Activated naive CD8-positive, alpha-beta T cell (primary cell): Measurements from ENCODE around the gene ING5.
"Not testable (repeated sequence)": the region's sequence is repeated elsewhere in the genome, so short reads cannot be mapped to it uniquely, and the experiment has no call there.

ENCODE experiments used
- H3K27ac Mint-ChIP-seq: one replicate; pipeline ENCODE4 v1.8.0; 2021; ENCODE audit warnings: mixed read lengths
- H3K27me3 Mint-ChIP-seq: one replicate; pipeline ENCODE4 v1.8.0; 2021; ENCODE audit warnings: mixed read lengths
- H3K36me3 Mint-ChIP-seq: one replicate; pipeline ENCODE4 v1.8.0; 2021; ENCODE audit warnings: mixed read lengths
- H3K4me1 Mint-ChIP-seq: one replicate; pipeline ENCODE4 v1.8.0; 2021; ENCODE audit warnings: low read depth, mixed read lengths
- H3K4me3 Mint-ChIP-seq: one replicate; pipeline ENCODE4 v1.8.0; 2021; ENCODE audit warnings: mild to moderate bottlenecking, mixed read lengths
- H3K9me3 Mint-ChIP-seq: one replicate; pipeline ENCODE4 v1.8.0; 2021; ENCODE audit warnings: low read depth, mixed read lengths

The ING5 gene

GRCh38 chr2:241720099-241720498 is 18.3 kb downstream of the ING5 start:
- Mint-ChIP-seq H3K27ac (no peak overlapping the region), H3K4me1 (peaks cover 2% of the 10 kb centered on the region), H3K9me3 (no peaks in the 10 kb centered on the region), H3K27me3 (no peaks in the 10 kb centered on the region), H3K4me3 (no peak overlapping the region), H3K36me3 (no peaks in the 10 kb centered on the region)

DNA sequence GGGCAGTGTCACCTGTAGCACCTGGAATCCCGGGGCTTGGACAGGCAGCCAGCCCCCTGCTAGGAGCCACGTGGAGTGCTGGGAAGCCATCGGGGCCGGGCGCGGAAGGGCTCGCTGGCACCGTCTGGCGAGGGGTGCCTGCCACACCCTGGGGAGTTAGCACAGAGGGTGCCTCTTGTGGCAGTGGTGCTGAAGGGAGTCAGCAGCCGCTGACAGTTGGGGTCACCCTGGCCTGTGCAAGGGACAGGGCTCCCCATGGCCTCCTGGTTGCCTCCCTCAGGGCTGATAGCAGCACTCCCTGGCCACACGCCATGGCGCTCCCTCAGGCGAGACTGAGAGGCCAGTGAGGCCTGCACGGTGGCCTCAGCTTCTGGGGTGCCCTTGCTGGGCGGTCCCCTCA is 18.7 kb downstream of the ING5 start:
- no peaks in the 10 kb centered on the region for H3K27me3 Mint-ChIP-seq
- H3K4me1 Mint-ChIP-seq: peaks cover 2% of the 10 kb centered on the region
- H3K36me3 Mint-ChIP-seq: no peaks in the 10 kb centered on the region
- H3K9me3 Mint-ChIP-seq: no peaks in the 10 kb centered on the region
- H3K4me3 Mint-ChIP-seq: no peak overlapping the region
- H3K27ac Mint-ChIP-seq: no peak overlapping the region

GRCh38 chr2:241721852-241722251 is 20.0 kb downstream of the ING5 start:
- Mint-ChIP-seq H3K27me3 (no peaks in the 10 kb centered on the region), H3K4me3 (no peak overlapping the region), H3K4me1 (peaks cover 2% of the 10 kb centered on the region), H3K27ac (no peak overlapping the region), H3K36me3 (no peaks in the 10 kb centered on the region), H3K9me3 (no peaks in the 10 kb centered on the region)

DNA sequence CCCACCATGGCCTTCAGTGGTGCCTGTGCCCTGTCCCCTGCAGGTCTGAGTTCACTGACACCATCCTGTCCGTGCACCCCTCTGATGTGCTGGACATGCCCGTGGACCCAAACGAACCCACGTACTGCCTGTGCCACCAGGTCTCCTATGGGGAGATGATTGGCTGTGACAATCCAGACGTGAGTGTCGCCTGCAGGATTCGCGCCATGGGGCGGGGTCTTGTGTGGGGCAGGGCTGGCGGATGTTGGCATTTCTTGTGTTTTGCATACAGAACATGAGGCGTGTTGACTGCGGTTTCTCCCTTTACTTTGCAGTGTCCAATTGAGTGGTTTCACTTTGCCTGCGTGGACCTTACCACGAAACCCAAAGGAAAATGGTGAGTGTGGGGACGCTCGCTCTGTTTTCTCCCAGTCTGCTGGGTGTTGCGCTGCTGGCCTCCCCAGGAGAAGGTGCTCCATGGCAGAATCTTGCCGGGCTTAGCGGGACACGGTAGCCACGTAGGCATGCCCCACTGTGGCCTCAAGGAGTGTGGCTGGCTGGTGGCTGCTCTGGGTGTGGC is 21.1 kb downstream of the ING5 start:
- no peaks in the 10 kb centered on the region for H3K27me3 Mint-ChIP-seq
- no peak overlapping the region for H3K27ac Mint-ChIP-seq
- no peaks in the 10 kb centered on the region for H3K4me1 Mint-ChIP-seq
- no peak overlapping the region for H3K4me3 Mint-ChIP-seq
- no peaks in the 10 kb centered on the region for H3K9me3 Mint-ChIP-seq
- no peaks in the 10 kb centered on the region for H3K36me3 Mint-ChIP-seq

GRCh38 chr2:241724259-241724974 is 22.6 kb downstream of the ING5 start:
- no peaks in the 10 kb centered on the region for H3K9me3 Mint-ChIP-seq
- H3K4me3 Mint-ChIP-seq: no peak overlapping the region
- H3K36me3 Mint-ChIP-seq: no peaks in the 10 kb centered on the region
- no peaks in the 10 kb centered on the region for H3K27me3 Mint-ChIP-seq
- H3K4me1 Mint-ChIP-seq: no peaks in the 10 kb centered on the region
- no peak overlapping the region for H3K27ac Mint-ChIP-seq

DNA sequence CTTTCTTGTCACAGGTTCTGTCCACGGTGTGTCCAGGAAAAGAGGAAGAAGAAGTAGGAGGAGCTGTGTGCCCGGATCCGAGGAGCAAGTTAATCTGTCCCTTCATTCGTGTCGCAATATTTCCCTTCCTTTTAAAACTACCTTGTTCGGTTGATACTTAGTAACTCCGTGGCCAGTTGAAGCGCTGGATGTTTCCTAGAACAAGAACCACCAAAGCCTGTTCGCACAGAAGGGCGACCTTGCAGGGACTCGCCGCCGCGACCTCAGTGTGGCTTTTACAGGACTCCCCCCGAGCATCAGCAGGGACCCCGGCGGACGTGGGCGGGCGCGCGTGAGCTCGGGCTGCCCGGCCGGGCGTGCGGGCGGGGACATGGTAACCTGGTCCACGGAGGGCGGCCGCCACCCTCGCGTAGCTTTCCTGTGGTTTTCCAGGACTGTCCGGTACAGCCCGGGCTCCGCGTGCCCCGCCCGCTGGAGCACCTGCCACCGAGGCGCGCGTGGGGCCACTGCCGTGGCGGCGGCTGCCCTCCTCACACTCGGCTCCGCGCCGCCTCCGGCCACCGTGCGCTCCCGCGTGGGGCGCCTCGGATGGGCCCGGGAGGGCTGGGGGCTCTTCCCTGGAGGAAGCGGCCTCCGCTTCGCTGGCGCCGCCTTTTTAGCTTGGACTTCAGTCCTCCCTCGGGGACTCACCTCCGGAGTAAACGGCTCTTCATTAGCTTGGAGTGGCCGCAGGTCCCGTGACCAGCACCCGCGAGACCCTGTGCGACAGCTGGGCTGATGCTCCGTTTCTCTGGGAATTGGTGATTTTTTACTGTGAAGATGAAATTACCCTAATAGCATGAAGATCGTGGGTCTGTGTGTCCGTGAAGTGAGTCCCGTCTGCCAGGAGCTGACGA is 23.4 kb downstream of the ING5 start:
- Mint-ChIP-seq H3K4me1 (peaks cover 7% of the 10 kb centered on the region), H3K27me3 (no peaks in the 10 kb centered on the region), H3K27ac (no peak overlapping the region), H3K36me3 (peaks cover 2% of the 10 kb centered on the region), H3K4me3 (no peak overlapping the region), H3K9me3 (no peaks in the 10 kb centered on the region)

GRCh38 chr2:241726459-241726858 is 24.6 kb downstream of the ING5 start:
- Mint-ChIP-seq H3K27ac (no peak overlapping the region), H3K9me3 (no peaks in the 10 kb centered on the region), H3K4me1 (peaks cover 10% of the 10 kb centered on the region), H3K4me3 (no peak overlapping the region), H3K27me3 (no peaks in the 10 kb centered on the region), H3K36me3 (peaks cover 2% of the 10 kb centered on the region)

DNA sequence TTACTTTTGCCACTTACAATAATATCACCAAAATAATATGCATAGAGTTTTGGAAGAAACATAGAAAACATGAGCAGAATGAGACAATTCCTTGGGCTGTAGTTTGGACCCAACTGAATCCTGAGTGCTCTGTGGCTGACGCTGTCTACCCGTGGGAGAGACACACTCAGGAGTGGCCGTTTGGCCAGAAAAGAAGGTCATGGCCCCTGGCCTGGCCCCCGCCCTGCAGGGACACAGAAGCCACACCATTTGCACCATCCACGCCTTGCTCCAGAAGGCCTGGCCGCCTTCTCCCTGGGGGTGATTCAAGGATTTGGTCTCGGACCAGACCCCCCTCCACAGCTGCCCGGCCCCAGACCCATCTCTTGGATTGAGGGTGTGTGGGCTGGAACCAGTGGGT is 26.2 kb downstream of the ING5 start:
- Mint-ChIP-seq H3K36me3 (peaks cover 2% of the 10 kb centered on the region), H3K27ac (no peak overlapping the region), H3K4me1 (peaks cover 15% of the 10 kb centered on the region), H3K9me3 (no peaks in the 10 kb centered on the region), H3K27me3 (no peaks in the 10 kb centered on the region), H3K4me3 (no peak overlapping the region)

DNA sequence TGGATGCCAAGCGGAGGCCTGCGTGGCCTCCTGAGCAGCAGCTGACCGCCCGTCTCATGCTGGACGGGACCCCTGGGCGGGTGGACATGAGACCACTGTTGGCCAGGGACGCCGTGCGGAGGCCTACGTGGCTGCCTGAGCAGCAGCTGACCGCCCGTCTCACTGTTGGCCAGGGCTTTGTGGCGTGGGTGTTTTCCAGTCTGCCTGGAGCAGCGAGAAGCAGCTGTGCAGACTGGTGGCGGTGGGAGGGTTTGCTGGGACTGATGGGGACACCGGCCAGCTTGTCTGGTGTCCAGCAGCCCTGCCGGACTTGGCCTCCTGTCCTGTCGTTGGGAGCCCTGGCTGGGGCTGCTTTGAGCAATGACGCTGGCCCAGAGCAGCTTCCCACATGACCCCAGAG is 26.8 kb downstream of the ING5 start:
- Mint-ChIP-seq H3K27me3 (no peaks in the 10 kb centered on the region), H3K27ac (no peak overlapping the region), H3K9me3 (no peaks in the 10 kb centered on the region)

DNA sequence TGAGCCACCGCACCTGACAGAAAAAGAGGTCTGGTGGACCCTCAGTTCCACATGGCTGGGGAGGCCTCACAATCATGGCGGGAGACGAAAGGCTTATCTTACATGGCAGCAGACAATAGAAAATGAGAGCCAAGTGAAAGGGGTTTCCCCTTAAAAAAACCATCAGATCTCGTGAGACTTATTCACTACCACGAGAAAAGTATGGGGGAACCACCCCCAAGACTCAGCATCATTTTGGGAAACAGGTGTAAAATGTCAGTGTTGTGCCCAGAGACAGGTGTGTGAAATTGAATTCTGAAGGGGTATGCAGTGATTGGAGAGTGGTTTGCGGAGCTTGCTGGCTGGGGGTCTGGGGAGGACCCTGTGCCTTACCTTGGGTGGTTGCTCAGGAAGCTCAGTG is 28.0 kb downstream of the ING5 start:
- peak overlapping the region; percentile 53 for H3K4me3 Mint-ChIP-seq
- H3K27ac Mint-ChIP-seq: no peak overlapping the region

More for the DNA sequence above, 26.8 kb downstream of the ING5 start:
- no peak overlapping the region for H3K4me3 Mint-ChIP-seq
- peaks cover 2% of the 10 kb centered on the region for H3K36me3 Mint-ChIP-seq
- peaks cover 15% of the 10 kb centered on the region for H3K4me1 Mint-ChIP-seq

DNA sequence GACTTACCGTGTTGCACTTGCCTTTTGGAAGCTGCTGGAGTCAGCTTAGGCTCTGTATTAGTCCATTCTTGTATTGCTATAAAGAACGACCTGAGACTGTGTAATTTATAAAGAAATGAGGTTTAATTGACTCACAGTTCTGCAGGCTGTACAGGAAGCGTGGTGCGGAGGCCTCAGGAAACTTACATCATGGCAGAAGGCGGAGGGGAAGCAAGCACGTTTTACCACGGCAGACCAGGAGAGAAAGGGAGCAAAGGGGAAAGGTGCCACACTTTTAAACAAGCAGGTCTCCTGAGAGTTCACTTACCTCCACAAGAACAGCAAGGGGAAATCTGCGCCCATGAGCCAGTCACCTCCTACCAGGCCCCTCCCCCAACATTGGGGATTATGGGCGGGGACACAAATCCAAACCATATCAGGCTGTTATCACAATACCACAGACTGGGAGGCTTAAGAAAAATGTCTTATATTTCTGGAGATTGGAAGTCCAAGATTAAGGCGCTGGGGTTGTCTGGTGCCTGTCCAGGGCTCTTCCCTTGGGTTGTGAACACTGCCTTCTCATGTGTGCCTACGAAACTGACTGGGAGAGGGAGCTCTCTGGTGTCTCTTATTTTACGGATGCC is 28.9 kb downstream of the ING5 start:
- H3K9me3 Mint-ChIP-seq: no peaks in the 10 kb centered on the region
- peaks cover 2% of the 10 kb centered on the region for H3K36me3 Mint-ChIP-seq
- H3K27me3 Mint-ChIP-seq: no peaks in the 10 kb centered on the region
- H3K27ac Mint-ChIP-seq: no peak overlapping the region
- H3K4me3 Mint-ChIP-seq: no peak overlapping the region
- peaks cover 18% of the 10 kb centered on the region for H3K4me1 Mint-ChIP-seq

More for the DNA sequence above, 28.0 kb downstream of the ING5 start:
- Mint-ChIP-seq H3K9me3 (no peaks in the 10 kb centered on the region), H3K4me1 (peaks cover 15% of the 10 kb centered on the region), H3K36me3 (peaks cover 2% of the 10 kb centered on the region), H3K27me3 (no peaks in the 10 kb centered on the region)

DNA sequence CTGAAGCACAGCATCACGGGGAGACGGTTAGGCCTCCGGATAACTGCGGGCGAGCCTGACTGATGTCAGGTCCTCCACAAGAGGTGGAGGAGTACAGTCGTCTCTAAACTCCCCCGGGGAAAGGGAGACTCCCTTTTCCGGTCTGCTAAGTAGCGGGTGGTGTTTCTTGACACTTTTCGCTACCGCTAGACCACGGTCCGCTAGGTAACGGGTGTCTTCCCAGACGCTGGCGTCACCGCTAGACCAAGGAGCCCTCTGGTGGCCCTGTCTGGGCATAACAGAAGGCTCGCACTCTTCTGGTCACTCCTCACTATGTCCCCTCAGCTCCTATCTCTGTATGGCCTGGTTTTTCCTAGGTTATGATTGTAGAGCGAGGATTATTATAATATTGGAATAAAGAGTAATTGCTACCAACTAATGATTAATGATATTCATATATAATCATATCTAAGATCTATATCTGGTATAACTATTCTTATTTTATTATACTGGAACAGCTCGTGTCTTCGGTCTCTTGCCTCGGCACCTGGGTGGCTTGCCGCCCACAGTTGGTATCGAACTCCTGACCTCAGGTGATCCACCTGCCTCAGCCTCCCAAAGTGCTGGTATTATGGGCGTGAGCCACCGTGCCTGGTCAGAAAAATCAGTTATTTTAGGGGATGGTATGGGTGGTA is 30.8 kb downstream of the ING5 start:
- H3K9me3 Mint-ChIP-seq, H3K4me3 Mint-ChIP-seq: not testable (repeated sequence)

DNA sequence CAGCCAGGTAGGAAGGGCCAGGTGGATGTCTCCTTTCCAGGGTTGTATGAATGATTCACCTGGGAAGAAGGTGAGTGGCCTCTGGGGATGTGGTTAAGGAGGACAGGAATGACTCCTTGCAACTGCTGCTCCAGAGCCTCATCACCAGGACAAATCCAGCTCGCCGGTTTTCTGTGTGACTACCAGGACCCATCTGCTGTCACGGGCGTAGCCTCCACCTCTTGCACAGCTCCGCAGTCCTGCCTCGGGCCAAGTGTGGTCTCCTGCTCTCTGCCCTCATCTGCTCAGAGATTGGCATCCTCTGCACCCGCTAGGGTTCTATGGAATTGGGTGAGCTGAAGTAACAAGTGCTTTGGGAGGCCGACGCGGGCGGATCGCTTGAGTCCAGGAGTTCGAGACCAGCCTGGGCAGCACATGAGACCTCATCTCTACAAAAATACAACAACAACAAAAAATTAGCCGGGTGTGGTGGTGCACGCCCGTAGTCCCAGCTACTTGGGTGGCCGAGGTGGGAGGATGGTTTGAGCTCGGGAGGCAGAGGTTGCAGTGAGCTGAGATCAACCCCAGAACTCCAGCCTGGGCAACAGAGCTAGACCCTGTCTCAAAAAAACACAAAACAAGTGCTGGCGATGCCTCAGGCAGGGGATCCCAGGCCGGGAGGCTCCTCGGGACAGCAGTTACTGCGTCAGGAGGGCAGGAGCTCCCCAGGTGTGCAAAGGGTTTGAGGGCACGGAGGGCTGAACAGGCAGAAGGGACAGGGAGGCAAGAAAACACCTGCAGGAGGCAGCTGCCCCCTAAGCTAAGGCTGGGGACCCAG is 31.8 kb downstream of the ING5 start:
- peak overlapping the region; percentile 72 for H3K4me3 Mint-ChIP-seq
- peaks cover 7% of the 10 kb centered on the region for H3K36me3 Mint-ChIP-seq
- peaks cover 30% of the 10 kb centered on the region for H3K4me1 Mint-ChIP-seq
- H3K9me3 Mint-ChIP-seq: no peaks in the 10 kb centered on the region
- H3K27ac Mint-ChIP-seq: peak overlapping the region; percentile 16
- H3K27me3 Mint-ChIP-seq: no peaks in the 10 kb centered on the region

More for the DNA sequence above, 30.8 kb downstream of the ING5 start:
- peaks cover 25% of the 10 kb centered on the region for H3K4me1 Mint-ChIP-seq
- H3K36me3 Mint-ChIP-seq, H3K27ac Mint-ChIP-seq, H3K27me3 Mint-ChIP-seq: not testable (repeated sequence)

GRCh38 chr2:241734208-241734466 is 32.3 kb downstream of the ING5 start:
- Mint-ChIP-seq H3K27me3 (no peaks in the 10 kb centered on the region), H3K27ac (no peak overlapping the region), H3K4me3 (peak overlapping the region; percentile 72), H3K9me3 (no peaks in the 10 kb centered on the region), H3K36me3 (peaks cover 7% of the 10 kb centered on the region), H3K4me1 (peaks cover 34% of the 10 kb centered on the region)
